ENCODE data around the gene NEK10.

Gene NEK10

GRCh38 chr3:27078246-27078913, 290.8 kb downstream of the NEK10 start:
- Histone ChIP-seq H3K27me3 (replicated peaks; ENCODE audit: control insufficient read depth, insufficient read depth, low read length) (no peaks in the 10 kb centered on the region), H3K9me3 (ENCODE audit: control insufficient read depth, low read length) (no peaks in the 10 kb centered on the region), H3K9ac (ENCODE audit: low read length) (no peak overlapping the region), H3K4me3 (ENCODE audit: low read length) (no peak overlapping the region), H3K4me1 (ENCODE audit: control insufficient read depth, insufficient read depth, low read length) (peaks cover 11% of the 10 kb centered on the region), H3K36me3 (ENCODE audit: control insufficient read depth, insufficient read depth, low read length, severe bottlenecking) (no peaks in the 10 kb centered on the region)
- peak; percentile 22 for DNase-seq (ENCODE audit: low read depth)

- Histone ChIP-seq H3K36me3 (ENCODE audit: control insufficient read depth, insufficient read depth, low read length, severe bottlenecking) (no peaks in the 10 kb centered on the region), H3K9ac (ENCODE audit: low read length) (no peak overlapping the region)
- DNase-seq (ENCODE audit: low read depth), result no peak
These were observed 292.2 kb downstream of the NEK10 start for GRCh38 chr3:27076815-27077630.

GRCh38 chr3:27074914-27075313, 294.3 kb downstream of the NEK10 start:
- no peak overlapping the region for H3K9ac ChIP-seq (ENCODE audit: low read length)
- H3K27me3 ChIP-seq (replicated peaks; ENCODE audit: control insufficient read depth, insufficient read depth, low read length), result peaks cover 13% of the 10 kb centered on the region
- no peaks in the 10 kb centered on the region for H3K9me3 ChIP-seq (ENCODE audit: control insufficient read depth, low read length)
- no peaks in the 10 kb centered on the region for H3K36me3 ChIP-seq (ENCODE audit: control insufficient read depth, insufficient read depth, low read length, severe bottlenecking)
- H3K4me3 ChIP-seq (ENCODE audit: low read length), result no peak overlapping the region
- DNase-seq (ENCODE audit: low read depth), result no peak
- H3K4me1 ChIP-seq (ENCODE audit: control insufficient read depth, insufficient read depth, low read length), result peaks cover 8% of the 10 kb centered on the region

More at GRCh38 chr3:27076815-27077630, 292.2 kb downstream of the NEK10 start:
- H3K9me3 ChIP-seq (ENCODE audit: control insufficient read depth, low read length), result no peaks in the 10 kb centered on the region
- peaks cover 9% of the 10 kb centered on the region for H3K27me3 ChIP-seq (replicated peaks; ENCODE audit: control insufficient read depth, insufficient read depth, low read length)
- peaks cover 11% of the 10 kb centered on the region for H3K4me1 ChIP-seq (ENCODE audit: control insufficient read depth, insufficient read depth, low read length)
- H3K4me3 ChIP-seq (ENCODE audit: low read length), result no peak overlapping the region

GRCh38 chr3:27073912-27074311, 295.3 kb downstream of the NEK10 start:
- Histone ChIP-seq H3K27me3 (replicated peaks; ENCODE audit: control insufficient read depth, insufficient read depth, low read length) (peaks cover 13% of the 10 kb centered on the region), H3K4me3 (ENCODE audit: low read length) (no peak overlapping the region), H3K9ac (ENCODE audit: low read length) (no peak overlapping the region), H3K9me3 (ENCODE audit: control insufficient read depth, low read length) (no peaks in the 10 kb centered on the region), H3K4me1 (ENCODE audit: control insufficient read depth, insufficient read depth, low read length) (no peaks in the 10 kb centered on the region), H3K36me3 (ENCODE audit: control insufficient read depth, insufficient read depth, low read length, severe bottlenecking) (no peaks in the 10 kb centered on the region)
- DNase-seq (ENCODE audit: low read depth), result no peak

GRCh38 chr3:27072810-27073651, 296.2 kb downstream of the NEK10 start:
- H3K9me3 ChIP-seq (ENCODE audit: control insufficient read depth, low read length), result no peaks in the 10 kb centered on the region
- H3K36me3 ChIP-seq (ENCODE audit: control insufficient read depth, insufficient read depth, low read length, severe bottlenecking), result no peaks in the 10 kb centered on the region
- peaks cover 13% of the 10 kb centered on the region for H3K27me3 ChIP-seq (replicated peaks; ENCODE audit: control insufficient read depth, insufficient read depth, low read length)
- no peak overlapping the region for H3K4me3 ChIP-seq (ENCODE audit: low read length)
- no peak overlapping the region for H3K9ac ChIP-seq (ENCODE audit: low read length)
- no peaks in the 10 kb centered on the region for H3K4me1 ChIP-seq (ENCODE audit: control insufficient read depth, insufficient read depth, low read length)
- no peak for DNase-seq (ENCODE audit: low read depth)

- no peak for DNase-seq (ENCODE audit: low read depth)
These were observed 308.8 kb downstream of the NEK10 start for GRCh38 chr3:27060336-27060735.

More at GRCh38 chr3:27060336-27060735, 308.8 kb downstream of the NEK10 start:
- Histone ChIP-seq H3K9ac (ENCODE audit: low read length) (no peak overlapping the region), H3K4me3 (ENCODE audit: low read length) (no peak overlapping the region), H3K36me3 (ENCODE audit: control insufficient read depth, insufficient read depth, low read length, severe bottlenecking) (no peaks in the 10 kb centered on the region), H3K27me3 (replicated peaks; ENCODE audit: control insufficient read depth, insufficient read depth, low read length) (no peaks in the 10 kb centered on the region), H3K9me3 (ENCODE audit: control insufficient read depth, low read length) (peaks cover 7% of the 10 kb centered on the region), H3K4me1 (ENCODE audit: control insufficient read depth, insufficient read depth, low read length) (no peaks in the 10 kb centered on the region)
